H1 (cell line): ENCODE results near the gene PRAF2. TPM values are rescaled to one million over a fixed set of nuclear protein-coding genes. Genes with fewer than 3 reads are reported as not detected.
A peak's percentile ranks its signal among the peaks of the same experiment; 100 is the strongest.

Experiments used
- CTCF ChIA-PET: fragments of 300-600 bp; sonication (Branson Sonifier 250); formaldehyde crosslinking; loops from one replicate; lab custom pipeline; 2021; ENCODE audit not compliant: partially characterized antibody; lab: Charles Lee
- POLR2A ChIA-PET: fragments of 300-600 bp; sonication (Branson Sonifier 250); formaldehyde crosslinking; loops from one replicate; lab custom pipeline; 2021; ENCODE audit warnings: inconsistent platforms; ENCODE audit not compliant: partially characterized antibody; lab: Charles Lee
- DNase-seq, 2 experiments: peaks; one replicate each; pipeline versions ENCODE4 v3.0.0 to v3.0.0-alpha.2; 2010 to 2022; ENCODE audit warnings: low spot score in 2 of 2, low read depth in 1 of 2, mixed read lengths in 1 of 2
- FAIRE-seq: peaks from 2 replicates; lab custom pipeline; 2011; peaks lifted over from hg19 to GRCh38; lab: Jason Lieb, UNC
- H2AFZ ChIP-seq: 2 replicates; pipeline ENCODE4 v1.8.1; 2012; ENCODE audit warnings: low read length, inconsistent platforms
- H2AK5ac ChIP-seq: 2 replicates; pipeline ENCODE4 v1.6.1; 2013; ENCODE audit warnings: low read depth, low read length
- H2BK120ac ChIP-seq: replicated peaks from 2 replicates; pipeline ENCODE3; 2013; ENCODE audit warnings: low read depth, low read length, inconsistent platforms
- H2BK12ac ChIP-seq: 2 replicates; pipeline ENCODE4 v1.6.1; 2013; ENCODE audit warnings: low read depth, low read length
- H2BK15ac ChIP-seq: 2 replicates; pipeline ENCODE4 v1.6.1; 2013; ENCODE audit warnings: low read length
- H2BK20ac ChIP-seq: 2 replicates; pipeline ENCODE4 v1.6.1; 2013; ENCODE audit warnings: low read length
- H2BK5ac ChIP-seq: 2 replicates; pipeline ENCODE4 v1.6.1; 2013; ENCODE audit warnings: low read depth, low read length
- H3K14ac ChIP-seq: 2 replicates; pipeline ENCODE4 v1.6.1; 2013; ENCODE audit warnings: inconsistent platforms; ENCODE audit not compliant: insufficient read length
- H3K18ac ChIP-seq: 2 replicates; pipeline ENCODE4 v1.6.1; 2013; ENCODE audit warnings: low read length; ENCODE audit errors: extremely low read depth
- H3K23ac ChIP-seq: 2 replicates; pipeline ENCODE4 v1.6.1; 2013; ENCODE audit warnings: inconsistent platforms; ENCODE audit not compliant: insufficient read length
- H3K23me2 ChIP-seq: 2 replicates; pipeline ENCODE4 v1.6.1; 2013; ENCODE audit warnings: low read depth, low read length
- H3K27ac ChIP-seq: 2 replicates; pipeline ENCODE4 v1.6.1; 2011; ENCODE audit warnings: low read depth, low read length, inconsistent platforms
- H3K27me3 ChIP-seq, 4 experiments: replicated peaks in 1 of 4; 1 replicate in 1 of 4; 2 replicates in 3 of 4; pipeline versions ENCODE4 v1.6.1 to v1.8.1; 2011 to 2013; ENCODE audit warnings: low read length in 3 of 4, mild to moderate bottlenecking in 3 of 4, inconsistent platforms in 2 of 4, mixed read lengths in 2 of 4, moderate library complexity in 1 of 4; ENCODE audit not compliant: control insufficient read depth in 3 of 4, insufficient read depth in 3 of 4; ENCODE audit errors: extremely low read depth in 1 of 4
- H3K36me3 ChIP-seq, 4 experiments: 2 replicates each; pipeline versions ENCODE4 v1.6.1 to v1.8.1; 2011 to 2013; ENCODE audit warnings: mild to moderate bottlenecking in 4 of 4, low read length in 3 of 4, moderate library complexity in 2 of 4, control low read depth in 1 of 4, inconsistent platforms in 1 of 4; ENCODE audit not compliant: insufficient read depth in 4 of 4, control insufficient read depth in 2 of 4
- H3K4ac ChIP-seq: replicated peaks from 2 replicates; pipeline ENCODE3; 2013; ENCODE audit warnings: low read length, low read depth, mixed read lengths, inconsistent platforms; ENCODE audit not compliant: insufficient read length
- H3K4me1 ChIP-seq, 4 experiments: replicated peaks in 1 of 4; 1 replicate in 1 of 4; 2 replicates in 3 of 4; pipeline versions ENCODE4 v1.6.1 to v1.8.1; 2011 to 2013; ENCODE audit warnings: low read length in 3 of 4, inconsistent platforms in 2 of 4, mixed read lengths in 1 of 4; ENCODE audit not compliant: insufficient read depth in 4 of 4, control insufficient read depth in 3 of 4
- H3K4me2 ChIP-seq, 2 experiments: 2 replicates each; pipeline versions ENCODE4 v1.6.1 to v1.8.1; 2011 to 2013; ENCODE audit warnings: low read depth in 2 of 2, low read length in 2 of 2, control low read depth in 1 of 2, inconsistent platforms in 1 of 2, mild to moderate bottlenecking in 1 of 2; ENCODE audit not compliant: insufficient read depth in 1 of 2
- H3K4me3 ChIP-seq, 4 experiments: fragments of 200-600, 300-600 bp in 1 of 4; sonication (generic), shearing (Covaris generic), sonication (Bioruptor Twin) in 1 of 4; 2 replicates each; pipeline versions ENCODE4 v1.5.1 to v1.8.1; 2011 to 2016; ENCODE audit warnings: low read length in 4 of 4, low read depth in 3 of 4, control low read depth in 2 of 4, inconsistent platforms in 2 of 4, mild to moderate bottlenecking in 2 of 4, mixed read lengths in 1 of 4, moderate library complexity in 1 of 4; ENCODE audit not compliant: insufficient read depth in 2 of 4; ENCODE audit errors: extremely low read depth in 1 of 4
- H3K56ac ChIP-seq: replicated peaks from 2 replicates; pipeline ENCODE3; 2013; ENCODE audit warnings: low read depth, mild to moderate bottlenecking, mixed read lengths, low read length, inconsistent platforms; ENCODE audit not compliant: insufficient read length
- H3K79me1 ChIP-seq: 2 replicates; pipeline ENCODE4 v1.6.1; 2013; ENCODE audit warnings: low read depth, low read length, control low read depth
- H3K79me2 ChIP-seq, 2 experiments: 2 replicates each; pipeline versions ENCODE4 v1.6.1 to v1.8.1; 2012 to 2013; ENCODE audit warnings: low read length in 2 of 2, mild to moderate bottlenecking in 2 of 2, inconsistent platforms in 1 of 2; ENCODE audit not compliant: insufficient read depth in 2 of 2, control insufficient read depth in 1 of 2
- H3K9ac ChIP-seq, 4 experiments: replicated peaks in 1 of 4; 1 replicate in 1 of 4; 2 replicates in 3 of 4; pipeline versions ENCODE4 v1.6.1 to v1.8.1; 2011 to 2013; ENCODE audit warnings: low read depth in 3 of 4, low read length in 3 of 4, control low read depth in 2 of 4, mild to moderate bottlenecking in 2 of 4, moderate library complexity in 2 of 4, inconsistent platforms in 1 of 4; ENCODE audit errors: extremely low read depth in 1 of 4
- H3K9me3 ChIP-seq, 2 experiments: 2 replicates each; pipeline versions ENCODE4 v1.6.1 to v1.8.1; 2012 to 2013; ENCODE audit warnings: mild to moderate bottlenecking in 2 of 2, moderate library complexity in 2 of 2, control low read depth in 1 of 2, inconsistent platforms in 1 of 2, low read depth in 1 of 2, low read length in 1 of 2, mixed read lengths in 1 of 2; ENCODE audit not compliant: insufficient read depth in 2 of 2
- H4K20me1 ChIP-seq, 2 experiments: replicated peaks in 1 of 2; 2 replicates each; pipeline versions ENCODE3 to v1.8.1; 2011 to 2013; ENCODE audit warnings: inconsistent platforms in 2 of 2, low read length in 2 of 2, mild to moderate bottlenecking in 1 of 2; ENCODE audit not compliant: insufficient read depth in 2 of 2, control insufficient read depth in 1 of 2
- H4K5ac ChIP-seq: 2 replicates; pipeline ENCODE4 v1.6.1; 2013; ENCODE audit warnings: low read length, low read depth, mixed read lengths, inconsistent platforms; ENCODE audit not compliant: insufficient read length
- H4K8ac ChIP-seq: 2 replicates; pipeline ENCODE4 v1.8.0; 2013; ENCODE audit warnings: mild to moderate bottlenecking, moderate library complexity, low read length, inconsistent platforms; ENCODE audit not compliant: insufficient read depth; ENCODE audit errors: extremely low read depth
- H4K91ac ChIP-seq: replicated peaks from 2 replicates; pipeline ENCODE3; 2013; ENCODE audit warnings: low read length, mixed read lengths, inconsistent platforms; ENCODE audit not compliant: insufficient read length
- ASH2L ChIP-seq: fragments of 200-600, 300-600 bp; sonication (generic); IDR thresholded peaks from one replicate; pipeline ENCODE4 v1.7.1; 2017; ENCODE audit warnings: low read length
- CBX5 ChIP-seq: fragments of 300-800, 300-1000 bp; sonication (generic); IDR thresholded peaks from 2 replicates; pipeline ENCODE4 v1.7.1; 2016; ENCODE audit warnings: antibody characterized with exemption, low read length, low read depth
- CHD2 ChIP-seq: IDR thresholded peaks from 2 replicates; pipeline ENCODE4 v1.6.1; 2012; ENCODE audit warnings: low read length, improper control_type of control experiment
- E2F6 ChIP-seq: IDR thresholded peaks from 2 replicates; pipeline ENCODE4 v1.6.1; 2012; ENCODE audit warnings: inconsistent platforms
- GABPA ChIP-seq: IDR thresholded peaks from 2 replicates; pipeline ENCODE4 v1.6.1; 2011; ENCODE audit warnings: mild to moderate bottlenecking, low read length, moderate library complexity, borderline replicate concordance; ENCODE audit not compliant: insufficient read depth
- JUND ChIP-seq: IDR thresholded peaks from 2 replicates; pipeline ENCODE4 v1.6.1; 2011; ENCODE audit warnings: mild to moderate bottlenecking, improper control_type of control experiment, low read length
- KDM4A ChIP-seq: IDR thresholded peaks from one replicate; pipeline ENCODE4 v1.7.1; 2012; ENCODE audit warnings: low read depth, mild to moderate bottlenecking, moderate library complexity, low read length, inconsistent platforms; ENCODE audit not compliant: severe bottlenecking
- POLR2A ChIP-seq, 2 experiments: IDR thresholded peaks; 1 replicate in 1 of 2; 2 replicates in 1 of 2; pipeline ENCODE4 v1.6.1; 2011; ENCODE audit warnings: low read depth in 2 of 2, low read length in 2 of 2, mild to moderate bottlenecking in 2 of 2; ENCODE audit errors: control extremely low read depth in 1 of 2
- TAF1 ChIP-seq: IDR thresholded peaks from 2 replicates; pipeline ENCODE4 v1.6.1; 2011; ENCODE audit warnings: mild to moderate bottlenecking, low read depth, low read length
- TBP ChIP-seq: IDR thresholded peaks from 2 replicates; pipeline ENCODE4 v1.6.1; 2011; ENCODE audit warnings: low read depth, low read length, improper control_type of control experiment
- ZNF274 ChIP-seq: IDR thresholded peaks from 2 replicates; pipeline ENCODE4 v1.7.0; 2012; ENCODE audit warnings: low read length, borderline replicate concordance; ENCODE audit errors: extremely low read depth
- WGBS, 2 experiments: shearing (Covaris generic) in 1 of 2; methylation state at CpG; one replicate each; pipeline versions ENCODE4 v1.1.6 to v1.1.7; 2013 to 2015; ENCODE audit warnings: low lambda C conversion rate in 2 of 2, mixed read lengths in 2 of 2, inconsistent platforms in 1 of 2, low coverage in 1 of 2, missing lambda C conversion rate in 1 of 2; ENCODE audit not compliant: insufficient replicate concordance in 2 of 2, insufficient coverage in 1 of 2, insufficient read length in 1 of 2; ENCODE audit errors: extremely low coverage in 1 of 2, missing lambda C conversion rate in 1 of 2; 5-methylcytosine and 5-hydroxymethylcytosine counted together
- polyA plus RNA-seq, 7 experiments: library from polyadenylated mRNA; depleted of rRNA in 3 of 7; stranded (reverse) in 5 of 7; unstranded in 2 of 7; fragments of >200 nt in 5 of 7; fragments of 200-250 nt in 2 of 7; gene quantifications; 1 replicate in 5 of 7; 2 replicates in 1 of 7; 4 replicates in 1 of 7; pipeline versions ENCODE4 v1.2.1 to v1.2.3, GENCODE V29; 2011 to 2013; ENCODE audit warnings: missing spikeins in 2 of 7, mixed read lengths in 2 of 7
- total RNA-seq: library from RNA; stranded (reverse); fragmentation: NEBNext Ultra II Directional; extraction: Animal tissue kit (Norgen Biotek cat#: 25700); gene quantifications from 2 replicates; pipeline ENCODE4 v1.2.1, GENCODE V29; 2021

Gene PRAF2
- total and polyA plus RNA-seq, 2 of the 8 experiments (the other 6 are each of a cell fraction or from before 2014, with no cell fraction given): 11.3 to 15.4 TPM

GRCh38 chrX:49079489-49080428 is 6.0 kb upstream of the PRAF2 start, which contains the start of gene WDR45:
Gene WDR45, minus strand, starts transcription at chrX:49079887. Its CDS starts 1,792 bp downstream, at chrX:49078095.
- Histone ChIP-seq H3K18ac (no peak within 1 kb of the TSS; the same call in 1 of the 2 replicates), H3K23ac (no peak within 1 kb of the TSS), H2BK20ac (no peak within 1 kb of the TSS), H3K56ac (no peak within 1 kb of the TSS), H4K20me1 (no peaks in the 10 kb centered on the region), H3K9ac (peak within 1 kb of the TSS; percentile 37 to 78 (median 66)), H2BK5ac (no peak within 1 kb of the TSS), H3K79me2 (no peaks in the 10 kb centered on the region), H3K36me3 (peaks cover 0 to 4% (median 0%) of the 10 kb centered on the region in 4 experiments; a peak in 2 of 8 replicates), H4K8ac (peak within 1 kb of the TSS; percentile 89), H3K14ac (no peak within 1 kb of the TSS), H3K79me1 (no peaks in the 10 kb centered on the region), H2BK12ac (no peak within 1 kb of the TSS), H2BK15ac (no peak within 1 kb of the TSS), H2AK5ac (no peak within 1 kb of the TSS), H2BK120ac (no peak within 1 kb of the TSS), H3K4me2 (peak within 1 kb of the TSS; percentile 75 to 76), H2AFZ (no peak within 1 kb of the TSS), H3K27ac (peak within 1 kb of the TSS; percentile 75), H3K23me2 (no peaks in the 10 kb centered on the region; the same call in 1 of the 2 replicates), H4K5ac (no peak within 1 kb of the TSS), H3K9me3 (no peaks in the 10 kb centered on the region), H3K4ac (no peak within 1 kb of the TSS), H3K4me3 (peak within 1 kb of the TSS; percentile 60 to 87 (median 75)), H3K27me3 (no peaks in the 10 kb centered on the region), H3K4me1 (no peaks in the 10 kb centered on the region), H4K91ac (no peak within 1 kb of the TSS)
- 3% methylated on average over 16 of the region's 55 CpGs; no CpG with 5 or more reads in 1 of the 2 experiments for WGBS, 2 experiments
- CTCF ChIA-PET: interaction anchor here (0.6 to 1.1 kb wide), 3 partner anchors 10 to 108 kb away, joined by 3 read pairs; partner anchors contain the start of gene KCND1
- peak in 1 of 2 experiments; percentile 67 for DNase-seq
- POLR2A ChIA-PET: interaction anchor here (0.8 to 1.2 kb wide), 3 partner anchors 18 to 38 kb away, joined by 3 read pairs; partner anchors contain the start of gene TFE3
- no peak for FAIRE-seq
- TF ChIP-seq ZNF274 (no peak), JUND (peak; percentile 88), E2F6 (peak; percentile 60; the same call in 1 of the 2 replicates), ASH2L (peak; percentile 40), TBP (peak; percentile 55; the same call in 1 of the 2 replicates), POLR2A (IDR thresholded peaks at IDR 0.05; ENCODE audit: control extremely low read depth in 1 of 2, low read depth in 2 of 2, low read length in 2 of 2) (0 out of 3 replicates have a peak, but pooled peaks of 1 of the 2 experiments have one; percentile 32), CBX5 (no peak), CHD2 (peak; percentile 33; the same call in 1 of the 2 replicates), TAF1 (no peak), GABPA (peak; percentile 57; the same call in 1 of the 2 replicates), KDM4A (peak; percentile 13)
